ENCODE measurements around the gene GPR151.
"Not testable (repeated sequence)": the region's sequence is repeated elsewhere in the genome, so short reads cannot be mapped to it uniquely, and the experiment has no call there.

The GPR151 gene

GRCh38 chr5:146516151-146516475 lies at the start of gene GPR151:
Gene GPR151 (minus strand): TSS chr5:146516190. CDS start chr5:146516113, 77 bp downstream.
- TF ChIP-seq, protein P1, sequence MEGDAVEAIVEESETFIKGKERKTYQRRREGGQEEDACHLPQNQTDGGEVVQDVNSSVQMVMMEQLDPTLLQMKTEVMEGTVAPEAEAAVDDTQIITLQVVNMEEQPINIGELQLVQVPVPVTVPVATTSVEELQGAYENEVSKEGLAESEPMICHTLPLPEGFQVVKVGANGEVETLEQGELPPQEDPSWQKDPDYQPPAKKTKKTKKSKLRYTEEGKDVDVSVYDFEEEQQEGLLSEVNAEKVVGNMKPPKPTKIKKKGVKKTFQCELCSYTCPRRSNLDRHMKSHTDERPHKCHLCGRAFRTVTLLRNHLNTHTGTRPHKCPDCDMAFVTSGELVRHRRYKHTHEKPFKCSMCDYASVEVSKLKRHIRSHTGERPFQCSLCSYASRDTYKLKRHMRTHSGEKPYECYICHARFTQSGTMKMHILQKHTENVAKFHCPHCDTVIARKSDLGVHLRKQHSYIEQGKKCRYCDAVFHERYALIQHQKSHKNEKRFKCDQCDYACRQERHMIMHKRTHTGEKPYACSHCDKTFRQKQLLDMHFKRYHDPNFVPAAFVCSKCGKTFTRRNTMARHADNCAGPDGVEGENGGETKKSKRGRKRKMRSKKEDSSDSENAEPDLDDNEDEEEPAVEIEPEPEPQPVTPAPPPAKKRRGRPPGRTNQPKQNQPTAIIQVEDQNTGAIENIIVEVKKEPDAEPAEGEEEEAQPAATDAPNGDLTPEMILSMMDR (IDR thresholded peaks at IDR 0.05; ENCODE audit: control insufficient read depth, insufficient read depth, low read depth, low read length, missing control alignments): no peak
- DNase-seq (ENCODE audit: low read depth): no peak
- H3K4me3 ChIP-seq (ENCODE audit: control insufficient read depth, low read depth, low read length): no peak within 1 kb of the TSS

DNA sequence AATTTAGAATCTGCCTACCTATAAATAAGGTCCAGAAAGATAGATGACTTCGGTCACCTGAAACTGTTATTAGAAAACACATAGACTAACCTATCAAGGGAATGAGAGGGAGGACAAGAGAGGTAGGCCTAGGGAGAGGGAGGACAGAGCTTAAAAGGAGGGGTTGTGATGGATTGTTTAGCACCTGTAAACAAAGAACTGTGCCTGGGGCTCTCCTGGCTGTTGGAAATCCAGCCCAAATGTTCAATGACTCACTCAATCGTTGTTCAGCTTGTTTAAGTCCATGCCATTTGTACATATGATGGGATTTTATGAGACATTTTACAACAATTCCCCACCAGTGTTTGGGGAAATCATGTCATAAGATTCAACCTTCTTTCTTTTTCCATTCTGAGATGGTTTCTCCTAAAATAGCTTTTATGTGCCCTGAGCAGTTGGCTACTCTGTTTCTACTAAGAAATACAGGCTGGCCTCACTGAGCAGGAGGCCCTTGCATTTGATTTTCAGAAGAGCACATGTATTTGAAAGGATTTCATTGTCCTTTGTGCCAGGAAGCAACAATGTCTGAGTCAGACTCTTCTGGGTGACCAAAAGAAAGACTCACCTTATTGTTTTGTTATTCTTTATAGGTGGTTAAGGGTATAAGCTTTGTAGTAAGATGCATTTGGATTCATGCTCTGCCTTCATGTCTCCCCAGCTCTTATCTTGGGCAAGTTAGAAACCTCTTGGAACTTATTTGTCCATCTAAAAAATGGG lies 48.2 kb upstream of the GPR151 start:
- TF ChIP-seq, protein P1 (IDR thresholded peaks at IDR 0.05; ENCODE audit: control insufficient read depth, insufficient read depth, low read depth, low read length, missing control alignments): no peak
- peak; percentile 39 for DNase-seq (ENCODE audit: low read depth)
- no peak overlapping the region for H3K4me3 ChIP-seq (ENCODE audit: control insufficient read depth, low read depth, low read length)

DNA sequence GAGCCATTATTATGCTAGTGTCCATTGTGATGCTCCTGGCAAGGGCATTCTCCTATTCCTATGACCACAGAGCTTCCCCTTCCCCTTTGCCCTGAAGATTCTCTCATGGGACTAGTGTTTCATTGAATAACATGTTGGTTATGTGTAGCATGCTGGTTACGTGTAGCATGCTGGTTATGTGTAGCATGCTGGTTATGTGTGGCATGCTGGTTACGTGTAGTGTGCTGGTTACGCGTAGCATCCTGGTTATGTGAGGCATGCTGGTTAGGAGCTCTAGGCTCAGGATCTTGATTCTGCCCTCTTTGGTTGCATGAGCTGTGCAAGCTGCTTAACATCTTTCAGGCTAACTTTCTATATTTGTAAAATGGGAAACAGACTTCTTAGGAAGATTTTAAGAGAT lies 46.5 kb upstream of the GPR151 start:
- no peak overlapping the region for H3K4me3 ChIP-seq (ENCODE audit: control insufficient read depth, low read depth, low read length)
- TF ChIP-seq, protein P1 (IDR thresholded peaks at IDR 0.05; ENCODE audit: control insufficient read depth, insufficient read depth, low read depth, low read length, missing control alignments): no peak
- DNase-seq (ENCODE audit: low read depth): no peak

DNA sequence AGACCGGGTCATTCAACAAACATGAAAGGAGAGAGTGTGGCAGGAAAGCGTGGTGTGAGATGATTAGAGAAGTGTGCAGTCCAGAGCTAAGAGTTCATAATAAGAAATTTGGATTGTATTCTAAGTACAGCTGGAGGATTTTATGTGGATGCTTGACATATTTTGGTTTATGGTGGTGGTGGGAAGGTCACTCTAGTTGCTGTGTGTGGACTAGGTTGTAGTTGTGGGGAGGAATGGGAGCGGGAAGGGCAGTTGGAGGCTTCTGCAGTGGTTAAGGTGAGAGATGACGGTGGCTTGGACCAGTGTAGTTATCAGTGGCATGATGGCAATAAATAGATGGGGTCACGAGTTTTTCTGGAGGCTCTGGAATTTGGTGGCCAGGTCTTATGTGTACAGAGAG lies 45.7 kb upstream of the GPR151 start:
- TF ChIP-seq, protein P1 (IDR thresholded peaks at IDR 0.05; ENCODE audit: control insufficient read depth, insufficient read depth, low read depth, low read length, missing control alignments): no peak
- peak; percentile 67 for DNase-seq (ENCODE audit: low read depth)
- no peak overlapping the region for H3K4me3 ChIP-seq (ENCODE audit: control insufficient read depth, low read depth, low read length)

- no peak overlapping the region for H3K4me3 ChIP-seq (ENCODE audit: control insufficient read depth, low read depth, low read length)
- peak; percentile 31 for DNase-seq (ENCODE audit: low read depth)
- TF ChIP-seq, protein P1 (IDR thresholded peaks at IDR 0.05; ENCODE audit: control insufficient read depth, insufficient read depth, low read depth, low read length, missing control alignments): no peak
Observed at GRCh38 chr5:146560205-146560812, 44.3 kb upstream of the GPR151 start.

DNA sequence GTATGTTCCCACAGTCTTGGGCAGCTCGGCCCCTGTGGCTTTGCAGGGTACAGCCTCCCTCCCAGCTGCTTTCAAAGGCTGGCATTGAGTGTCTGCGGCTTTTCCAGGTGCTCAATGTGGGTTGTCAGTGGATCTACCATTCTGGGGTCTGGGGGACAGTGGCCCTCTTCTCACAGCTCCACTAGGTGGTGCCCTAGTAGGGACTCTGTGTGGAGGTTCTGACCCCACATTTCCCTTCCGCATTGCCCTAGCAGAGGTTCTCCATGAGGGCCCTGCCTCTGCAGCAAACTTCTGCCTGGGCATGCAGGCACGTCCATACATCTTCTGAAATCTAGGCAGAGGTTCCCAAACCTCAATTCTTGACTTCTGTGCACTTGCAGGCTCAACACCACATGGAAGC lies 40.9 kb upstream of the GPR151 start:
- not testable (repeated sequence) for DNase-seq (ENCODE audit: low read depth); H3K4me3 ChIP-seq (ENCODE audit: control insufficient read depth, low read depth, low read length)

DNA sequence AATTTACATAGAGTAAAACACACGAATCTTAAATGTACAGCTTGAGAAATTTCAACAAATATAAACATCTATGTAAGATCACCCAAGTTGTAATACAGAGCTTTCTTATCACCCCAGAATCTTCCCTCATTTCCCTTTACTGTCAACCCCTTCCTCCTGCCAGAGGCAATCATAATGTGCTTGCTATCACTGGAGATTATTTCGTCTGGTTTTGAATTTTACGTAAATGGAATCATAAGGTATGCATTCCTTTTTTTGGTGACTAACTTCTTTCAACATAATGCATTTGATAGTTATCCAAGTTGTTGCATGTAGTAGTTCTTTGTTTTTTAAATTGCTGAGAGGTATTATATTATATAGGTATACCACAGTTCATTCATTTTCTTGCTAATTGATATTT lies 37.5 kb upstream of the GPR151 start:
- DNase-seq (ENCODE audit: low read depth): no peak
- H3K4me3 ChIP-seq (ENCODE audit: control insufficient read depth, low read depth, low read length): no peak overlapping the region
- TF ChIP-seq, protein P1 (IDR thresholded peaks at IDR 0.05; ENCODE audit: control insufficient read depth, insufficient read depth, low read depth, low read length, missing control alignments): no peak

All from AG09309 (cell line).